ENCODE measurements around the gene CHRM3.
A peak's percentile ranks its signal among the peaks of the same experiment; 100 is the strongest.
"Not testable (repeated sequence)": the region's sequence is repeated elsewhere in the genome, so short reads cannot be mapped to it uniquely, and the experiment has no call there.

CHRM3 gene

GRCh38 chr1:239386453-239387303 is at the start of gene CHRM3:
Gene CHRM3 (plus strand): TSS chr1:239386568. CDS start chr1:239907452, 520,884 bp downstream.
- peak; percentile 13 for DNase-seq (ENCODE audit: low spot score)

- no peak for DNase-seq (ENCODE audit: low spot score)
These were observed 48.5 kb upstream of the CHRM3 start for GRCh38 chr1:239337799-239338430.

GRCh38 chr1:239347776-239348175 is 38.6 kb upstream of the CHRM3 start:
- DNase-seq (ENCODE audit: low spot score), result no peak

- no peak for DNase-seq (ENCODE audit: low spot score)
These were observed 37.6 kb upstream of the CHRM3 start for GRCh38 chr1:239348635-239349353.

- DNase-seq (ENCODE audit: low spot score), result no peak
These were observed 36.7 kb upstream of the CHRM3 start for GRCh38 chr1:239349699-239350098.

GRCh38 chr1:239353536-239353935 is 32.8 kb upstream of the CHRM3 start:
- DNase-seq (ENCODE audit: low spot score), result no peak

GRCh38 chr1:239354231-239354630 is 32.1 kb upstream of the CHRM3 start:
- no peak for DNase-seq (ENCODE audit: low spot score)

DNA sequence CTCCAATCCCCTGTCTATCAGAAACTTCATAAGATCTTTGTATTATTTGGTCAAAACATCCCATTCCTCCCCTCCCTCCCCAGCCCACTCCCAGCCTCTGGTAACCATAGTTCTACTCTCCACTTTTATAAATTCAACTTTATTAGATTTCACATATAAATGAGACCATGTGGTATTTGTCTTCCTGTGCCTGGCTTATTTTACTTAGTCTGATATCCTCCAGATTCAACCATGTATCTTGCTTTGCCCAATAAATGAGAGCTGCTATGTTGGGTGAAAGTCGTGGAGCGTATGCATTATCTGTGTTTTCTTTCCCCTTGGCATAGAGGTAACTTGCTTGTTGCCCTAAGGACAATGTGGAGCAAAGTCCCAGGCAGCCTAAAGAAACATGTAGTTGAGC is 28.5 kb upstream of the CHRM3 start:
- DNase-seq (ENCODE audit: low spot score), result no peak

GRCh38 chr1:239361403-239361802 is 25.0 kb upstream of the CHRM3 start:
- DNase-seq (ENCODE audit: low spot score), result no peak

DNA sequence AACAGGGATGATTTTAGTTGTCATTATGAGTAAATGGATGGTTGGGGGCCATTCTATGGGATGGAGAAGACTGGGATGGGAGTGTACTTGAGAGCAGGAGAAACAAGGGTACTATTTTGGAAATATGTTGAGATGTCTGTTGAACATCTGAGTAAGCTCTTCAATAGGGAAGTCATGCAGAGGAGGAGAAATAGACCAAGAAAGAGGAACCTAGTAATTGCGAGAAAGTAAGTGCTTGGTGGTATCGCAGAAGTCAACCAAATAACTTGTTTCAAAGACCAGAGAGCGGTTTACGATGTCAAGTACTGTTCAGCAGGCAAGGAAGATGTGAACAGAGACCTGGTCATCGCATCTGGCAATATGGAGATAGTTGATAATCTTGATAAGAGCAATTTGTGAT is 22.4 kb upstream of the CHRM3 start:
- DNase-seq (ENCODE audit: low spot score), result no peak

GRCh38 chr1:239367196-239367810 is 19.1 kb upstream of the CHRM3 start:
- DNase-seq (ENCODE audit: low spot score), result no peak

DNA sequence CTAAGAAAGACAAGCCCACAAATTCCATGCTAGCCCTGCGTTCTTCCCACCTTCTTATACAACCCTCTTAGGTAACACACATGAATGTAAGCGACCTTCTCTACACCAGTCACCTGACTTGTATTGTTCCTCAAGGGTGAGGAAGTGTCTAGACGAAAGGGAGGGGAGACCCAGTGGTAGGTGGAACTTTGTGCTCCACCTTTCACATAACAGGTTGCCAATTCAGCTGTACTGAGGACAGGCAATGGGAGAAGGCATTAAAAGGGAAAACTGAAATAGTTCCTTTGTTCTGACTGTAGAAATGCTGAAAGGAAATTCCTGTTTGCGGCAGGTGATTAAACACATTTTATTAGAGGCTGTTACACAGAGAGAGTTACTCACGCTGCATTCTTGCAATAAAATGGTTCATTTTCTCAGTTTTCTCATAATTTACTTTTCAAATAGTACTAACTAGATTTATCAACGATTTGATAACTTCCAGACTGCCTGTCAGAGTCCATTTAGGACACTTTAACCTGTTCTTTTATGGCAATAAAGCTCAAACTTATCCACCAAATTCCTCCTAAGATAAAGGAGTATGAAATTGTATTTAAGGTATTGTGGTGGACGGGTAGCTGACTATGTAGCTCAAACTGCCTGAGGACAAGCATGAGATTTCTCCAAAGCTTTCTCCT is 17.8 kb upstream of the CHRM3 start:
- no peak for DNase-seq (ENCODE audit: low spot score)

- DNase-seq (ENCODE audit: low spot score), result not testable (repeated sequence)
These were observed 15.5 kb upstream of the CHRM3 start for GRCh38 chr1:239370869-239371268.

- DNase-seq (ENCODE audit: low spot score), result no peak
These were observed 3.7 kb upstream of the CHRM3 start for GRCh38 chr1:239382666-239383065.

- DNase-seq (ENCODE audit: low spot score), result no peak
These were observed 2.7 kb upstream of the CHRM3 start for GRCh38 chr1:239383714-239384113.

GRCh38 chr1:239387304-239388158 is 1.2 kb downstream of the CHRM3 start:
- DNase-seq (ENCODE audit: low spot score), result no peak

DNA sequence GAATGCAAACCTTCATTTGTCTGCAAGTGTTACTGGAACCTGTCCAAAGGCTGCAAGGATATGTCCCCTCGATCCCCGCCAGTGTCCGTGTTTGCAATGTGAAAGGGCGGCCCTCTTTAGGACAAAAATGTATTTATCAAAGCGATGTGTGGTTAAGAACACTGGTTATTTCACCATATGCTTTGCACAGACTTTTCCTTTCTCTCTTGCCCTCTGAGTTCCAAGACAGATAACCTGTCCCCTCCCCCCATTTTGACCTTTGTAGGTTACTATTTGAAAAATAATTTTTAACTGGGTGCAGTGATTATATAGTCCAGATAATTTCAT is 1.8 kb downstream of the CHRM3 start:
- DNase-seq (ENCODE audit: low spot score), result peak; percentile 9

GRCh38 chr1:239388578-239388977 is 2.2 kb downstream of the CHRM3 start:
- no peak for DNase-seq (ENCODE audit: low spot score)

DNA sequence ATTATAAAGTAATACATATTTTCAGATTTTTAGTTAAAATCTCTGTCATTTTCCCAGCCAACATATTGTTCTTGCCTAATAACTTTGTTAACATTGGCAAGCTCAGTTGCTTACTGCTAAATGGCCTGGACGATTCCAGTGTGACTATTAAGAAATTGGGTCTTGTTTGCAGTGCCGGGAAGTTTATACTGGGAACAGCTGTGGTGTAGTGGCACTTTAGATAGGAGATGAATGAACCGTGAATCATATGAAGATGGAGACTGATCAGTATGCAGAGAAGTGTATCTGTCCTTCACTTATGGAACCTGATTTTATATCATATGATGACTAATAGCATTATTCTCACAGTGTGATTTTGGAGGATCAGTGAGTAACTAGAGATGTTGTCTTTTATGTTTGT is 3.3 kb downstream of the CHRM3 start:
- peak; percentile 17 for DNase-seq (ENCODE audit: low spot score)

DNA sequence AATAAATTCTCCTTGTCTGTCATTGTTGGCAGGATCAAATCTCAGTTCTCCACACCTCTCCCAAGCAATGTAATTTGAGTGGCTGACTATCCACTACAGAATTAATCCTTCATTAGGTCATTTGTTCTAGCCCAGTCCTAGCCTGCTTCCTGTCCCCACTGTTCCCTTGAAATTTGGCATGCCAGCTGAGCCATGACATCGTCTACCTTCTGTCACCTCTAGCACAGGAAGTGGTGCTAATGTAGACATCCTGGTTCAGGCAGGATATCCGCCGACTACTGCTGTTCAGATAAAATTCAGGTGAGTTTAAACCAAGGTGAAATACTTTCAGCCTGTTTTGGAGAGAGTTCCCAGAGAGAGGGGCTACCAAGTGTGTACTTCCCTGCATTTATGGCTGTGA is 5.9 kb downstream of the CHRM3 start:
- DNase-seq (ENCODE audit: low spot score), result peak; percentile 22

DNA sequence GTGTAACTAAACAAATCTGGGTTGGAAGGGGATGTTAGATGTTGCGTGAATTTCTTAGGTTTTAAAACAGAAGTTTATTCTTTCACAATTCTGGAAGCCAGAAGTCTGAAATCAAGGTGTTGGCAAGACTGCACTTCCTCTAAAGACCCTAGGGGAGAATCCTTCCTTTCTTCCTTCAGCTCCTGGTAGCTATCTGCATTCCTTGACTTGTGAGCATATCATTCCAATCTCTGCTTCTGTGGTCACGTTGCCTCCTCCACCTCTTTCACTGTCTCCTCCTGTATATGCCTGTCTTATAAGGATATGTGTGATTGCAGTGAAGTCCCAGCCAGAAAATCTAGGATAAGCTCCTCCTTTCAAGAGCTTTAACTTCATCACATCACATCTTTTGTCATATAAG is 7.7 kb downstream of the CHRM3 start:
- no peak for DNase-seq (ENCODE audit: low spot score)
